Measurements from ENCODE around the gene C11orf58. TPM values are rescaled to one million over a fixed set of nuclear protein-coding genes. Genes with fewer than 3 reads are reported as not detected.

The C11orf58 gene
- total RNA-seq, 2 experiments from 2014 or later = 114 to 133 TPM

- no peak for ATAC-seq
Measured at GRCh38 chr11:16777613-16777975, 39.1 kb downstream of the C11orf58 start.

GRCh38 chr11:16778286-16778685, 39.8 kb downstream of the C11orf58 start:
- CTCF ChIA-PET = no interaction called here
- ATAC-seq (no peak), DNase-seq (no peak)
- POLR2A ChIA-PET = no interaction called here
- Mint-ChIP-seq H3K27me3 (no peaks in the 10 kb centered on the region), H3K27ac (no peak overlapping the region), H3K4me1 (ENCODE audit: low read depth) (no peaks in the 10 kb centered on the region), H3K4me3 (no peak overlapping the region), H3K9me3 (no peaks in the 10 kb centered on the region), H3K36me3 (ENCODE audit: low read depth) (no peaks in the 10 kb centered on the region)
- intact Hi-C loops (cut with micrococcal nuclease) = no loop called here
- no peak for TF ChIP-seq CTCF (IDR thresholded peaks at IDR 0.05)

More at GRCh38 chr11:16777613-16777975, 39.1 kb downstream of the C11orf58 start:
- CTCF ChIA-PET = no interaction called here
- Mint-ChIP-seq H3K27ac (no peak overlapping the region), H3K9me3 (no peaks in the 10 kb centered on the region), H3K36me3 (ENCODE audit: low read depth) (no peaks in the 10 kb centered on the region), H3K4me3 (no peak overlapping the region), H3K4me1 (ENCODE audit: low read depth) (no peaks in the 10 kb centered on the region), H3K27me3 (no peaks in the 10 kb centered on the region)
- no peak for DNase-seq
- intact Hi-C loops (cut with micrococcal nuclease) = no loop called here
- no peak for TF ChIP-seq CTCF (IDR thresholded peaks at IDR 0.05)
- POLR2A ChIA-PET = no interaction called here

GRCh38 chr11:16778876-16779275, 40.4 kb downstream of the C11orf58 start:
- Mint-ChIP-seq H3K36me3 (ENCODE audit: low read depth) (no peaks in the 10 kb centered on the region), H3K9me3 (no peaks in the 10 kb centered on the region), H3K4me1 (ENCODE audit: low read depth) (no peaks in the 10 kb centered on the region), H3K27ac (no peak overlapping the region), H3K27me3 (no peaks in the 10 kb centered on the region), H3K4me3 (no peak overlapping the region)
- ATAC-seq (no peak), DNase-seq (no peak)
- no peak for TF ChIP-seq CTCF (IDR thresholded peaks at IDR 0.05)
- ChIA-PET POLR2A (no interaction called here), CTCF (no interaction called here)
- intact Hi-C loops (cut with micrococcal nuclease) = no loop called here

- POLR2A ChIA-PET = no interaction called here
- CTCF ChIA-PET = no interaction called here
- no peaks in the 10 kb centered on the region for H3K36me3 Mint-ChIP-seq (ENCODE audit: low read depth)
- no peaks in the 10 kb centered on the region for H3K27me3 Mint-ChIP-seq
- no peak for TF ChIP-seq CTCF (IDR thresholded peaks at IDR 0.05)
- no peak overlapping the region for H3K27ac Mint-ChIP-seq
- intact Hi-C loops (cut with micrococcal nuclease) = no loop called here
- DNase-seq = no peak
- no peak overlapping the region for H3K4me3 Mint-ChIP-seq
- ATAC-seq = no peak
- H3K4me1 Mint-ChIP-seq (ENCODE audit: low read depth) = no peaks in the 10 kb centered on the region
- no peaks in the 10 kb centered on the region for H3K9me3 Mint-ChIP-seq
Measured at GRCh38 chr11:16779436-16779835, 41.0 kb downstream of the C11orf58 start.

GRCh38 chr11:16780146-16780545, 41.7 kb downstream of the C11orf58 start:
- Mint-ChIP-seq H3K9me3 (no peaks in the 10 kb centered on the region), H3K4me1 (ENCODE audit: low read depth) (no peaks in the 10 kb centered on the region), H3K27me3 (no peaks in the 10 kb centered on the region), H3K36me3 (ENCODE audit: low read depth) (no peaks in the 10 kb centered on the region), H3K27ac (no peak overlapping the region), H3K4me3 (no peak overlapping the region)
- ChIA-PET CTCF (no interaction called here), POLR2A (no interaction called here)
- no peak for DNase-seq
- intact Hi-C loops (cut with micrococcal nuclease) = no loop called here
- no peak for TF ChIP-seq CTCF (IDR thresholded peaks at IDR 0.05)
- ATAC-seq = no peak
